GM19238 (cell line): ENCODE measurements around the gene DSCAML1.

ENCODE experiments used
- DNase-seq: peaks from one replicate; pipeline ENCODE4 v3.0.0; 2011; ENCODE audit warnings: low spot score; ENCODE audit not compliant: insufficient read length

Gene DSCAML1

DNA sequence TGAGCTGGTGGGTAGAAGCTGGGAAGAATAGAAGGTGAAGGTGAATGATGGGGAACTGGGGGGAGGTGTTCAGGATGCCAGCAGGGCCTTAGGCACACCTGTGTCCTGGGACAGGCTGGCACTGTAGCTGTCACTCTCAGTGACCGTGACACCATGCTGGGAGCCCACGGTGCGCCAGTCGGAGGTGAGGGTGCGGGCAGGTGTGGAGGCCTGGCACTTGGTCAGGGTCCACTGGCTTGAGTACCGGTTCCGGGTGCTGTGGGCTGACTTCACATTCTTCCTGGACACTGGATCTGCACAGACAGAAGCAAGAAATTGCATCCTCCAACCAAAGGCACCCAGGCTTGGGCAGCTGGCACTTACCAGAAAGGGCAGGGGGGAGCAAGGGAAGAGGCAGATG, 365.6 kb downstream of the DSCAML1 start:
- no peak for DNase-seq

DNA sequence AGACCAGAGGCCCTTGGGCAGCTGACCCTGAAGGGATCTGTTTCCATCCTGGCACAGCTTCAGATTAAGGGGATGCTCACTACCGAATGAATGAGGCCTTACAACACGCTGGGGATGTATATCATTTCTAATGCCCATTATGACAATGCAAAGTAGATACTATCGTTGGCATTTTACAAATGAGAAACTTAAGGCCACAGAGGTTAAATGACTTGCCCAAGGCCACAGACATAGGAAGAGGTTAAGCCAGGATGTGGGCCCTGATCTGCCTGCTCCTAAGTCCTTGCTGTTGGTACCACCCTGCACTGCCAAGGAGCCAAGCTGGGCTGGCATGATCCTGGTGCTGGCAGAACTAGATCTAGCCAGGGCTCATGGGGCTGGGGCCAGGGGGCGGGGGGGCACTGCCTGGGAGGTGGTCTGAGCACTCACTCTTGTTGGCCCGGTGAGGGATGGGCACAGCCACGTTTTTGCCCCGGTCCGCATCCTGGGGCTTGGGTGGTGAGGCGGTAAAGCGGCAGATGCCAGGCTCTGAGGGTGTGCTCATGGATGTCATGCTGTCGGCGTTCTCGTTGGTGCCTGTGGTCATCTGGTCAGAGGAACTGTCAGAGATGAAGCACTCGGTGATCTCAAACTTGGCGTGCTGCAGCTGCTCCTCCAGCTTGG, 366.6 kb downstream of the DSCAML1 start:
- DNase-seq: no peak

DNA sequence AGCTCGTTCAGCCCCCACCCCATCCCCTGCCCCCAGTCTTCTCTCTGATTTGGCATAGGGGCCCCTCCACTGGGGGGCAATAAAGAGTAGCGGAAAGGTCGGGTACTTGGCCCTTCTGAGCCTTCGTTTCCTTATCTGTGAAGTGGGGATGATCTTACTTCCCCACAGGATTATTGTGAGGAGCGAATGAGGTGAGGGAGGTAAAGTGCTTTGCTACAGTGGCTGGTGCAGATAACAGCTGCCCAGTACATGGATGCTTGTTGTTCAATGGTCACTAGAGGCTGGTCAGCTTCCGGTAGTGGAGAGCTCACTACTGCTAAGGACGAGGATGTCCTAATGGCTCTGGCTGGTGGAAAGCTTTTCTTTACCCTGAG, 368.2 kb downstream of the DSCAML1 start:
- no peak for DNase-seq

DNA sequence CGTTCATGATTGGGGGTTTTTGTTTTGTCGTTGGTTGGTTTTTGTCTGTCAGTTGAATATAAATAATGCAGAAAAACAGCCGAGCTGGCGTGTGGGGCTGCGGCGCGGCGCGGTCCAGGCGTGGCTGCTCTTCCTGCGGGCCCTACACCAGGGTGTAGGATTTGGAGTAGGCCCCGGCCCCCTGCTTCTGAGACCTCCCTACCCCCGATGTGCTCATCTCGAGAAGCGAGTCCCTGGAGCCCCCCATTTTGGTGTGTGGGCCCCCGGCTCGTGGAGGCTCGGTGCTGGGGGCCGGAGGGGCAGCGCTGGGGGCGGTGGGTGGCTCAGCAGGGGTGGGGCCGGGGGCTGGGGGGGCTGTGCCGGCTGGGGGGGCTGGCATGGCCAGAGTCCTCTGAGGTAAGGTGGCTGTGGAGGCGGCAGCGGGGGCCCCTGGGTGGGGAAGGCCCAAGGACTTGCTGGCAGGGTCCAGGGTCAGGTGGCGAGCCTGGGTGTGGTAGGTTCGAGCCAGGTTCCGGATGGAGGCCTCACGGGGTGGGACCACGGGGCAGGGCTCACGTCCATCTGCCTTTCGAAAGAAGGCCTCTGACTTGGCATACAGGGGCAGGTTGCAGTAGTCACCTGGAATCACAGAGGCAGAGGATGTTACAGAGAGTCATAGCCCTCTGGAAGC, 368.7 kb downstream of the DSCAML1 start:
- DNase-seq: no peak

DNA sequence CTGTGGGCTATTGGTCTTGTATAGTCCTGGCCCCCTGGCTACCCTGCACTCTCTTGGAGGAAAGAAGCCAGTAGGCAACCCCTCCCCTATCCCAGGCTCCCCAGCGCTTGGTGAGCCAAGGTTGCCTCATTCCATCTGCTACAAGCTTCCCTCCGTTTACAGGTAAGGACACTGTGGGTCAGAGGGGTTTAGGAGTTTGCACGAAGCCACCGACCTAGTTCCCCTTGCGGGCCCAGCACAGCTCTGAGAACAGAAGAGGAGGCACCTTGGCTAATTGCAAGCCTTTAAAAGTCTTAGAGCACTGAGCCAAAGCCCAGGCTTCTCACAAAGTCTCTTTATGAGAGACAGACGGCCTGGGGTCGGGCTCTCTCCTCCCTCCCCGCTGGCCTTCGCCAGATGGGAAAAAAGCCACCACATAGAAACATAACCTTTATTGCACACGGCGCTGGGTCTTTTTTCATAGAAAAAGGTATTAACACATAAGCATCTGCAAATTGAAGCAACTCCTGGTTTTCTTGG, 369.6 kb downstream of the DSCAML1 start:
- no peak for DNase-seq

DNA sequence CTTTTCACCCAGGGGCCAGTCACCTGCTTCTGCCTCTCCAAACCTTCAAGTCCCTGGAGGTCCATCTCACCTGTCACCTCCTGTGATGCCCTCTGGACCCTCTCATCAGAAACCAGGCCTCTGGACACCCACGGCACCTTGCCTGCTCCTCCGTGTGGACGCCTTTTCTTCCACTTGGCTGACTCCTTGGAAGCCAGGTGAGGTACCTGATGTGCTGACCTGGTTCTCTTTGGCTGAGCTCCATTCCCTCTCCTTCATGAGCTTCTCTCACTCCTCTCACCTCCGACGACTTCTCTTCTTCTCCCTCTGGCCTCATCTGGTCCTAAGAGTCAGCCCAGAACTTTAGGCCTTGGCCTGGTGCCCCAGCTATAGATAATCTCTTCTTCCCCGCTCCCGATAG, 370.1 kb downstream of the DSCAML1 start:
- DNase-seq: no peak

DNA sequence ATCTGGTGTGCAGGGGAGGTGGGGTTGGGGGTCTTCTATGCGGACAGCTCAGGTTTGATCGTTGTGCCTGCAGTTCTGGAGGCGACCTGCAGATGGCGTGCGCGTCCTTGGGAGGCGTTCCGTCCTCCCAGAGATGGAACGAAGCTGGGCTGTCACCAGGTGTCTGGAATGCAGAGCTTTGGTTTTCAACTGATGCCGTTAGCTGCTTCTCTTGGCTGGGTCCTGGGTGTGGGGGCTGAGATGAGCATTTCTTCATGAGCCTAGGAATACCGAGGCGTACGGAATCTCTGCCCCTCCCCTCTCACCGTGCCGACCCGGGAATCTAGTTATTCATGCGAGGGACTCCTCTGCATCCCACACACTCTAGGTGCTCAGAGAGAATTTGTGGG, 370.7 kb downstream of the DSCAML1 start:
- peak; percentile 85 for DNase-seq

DNA sequence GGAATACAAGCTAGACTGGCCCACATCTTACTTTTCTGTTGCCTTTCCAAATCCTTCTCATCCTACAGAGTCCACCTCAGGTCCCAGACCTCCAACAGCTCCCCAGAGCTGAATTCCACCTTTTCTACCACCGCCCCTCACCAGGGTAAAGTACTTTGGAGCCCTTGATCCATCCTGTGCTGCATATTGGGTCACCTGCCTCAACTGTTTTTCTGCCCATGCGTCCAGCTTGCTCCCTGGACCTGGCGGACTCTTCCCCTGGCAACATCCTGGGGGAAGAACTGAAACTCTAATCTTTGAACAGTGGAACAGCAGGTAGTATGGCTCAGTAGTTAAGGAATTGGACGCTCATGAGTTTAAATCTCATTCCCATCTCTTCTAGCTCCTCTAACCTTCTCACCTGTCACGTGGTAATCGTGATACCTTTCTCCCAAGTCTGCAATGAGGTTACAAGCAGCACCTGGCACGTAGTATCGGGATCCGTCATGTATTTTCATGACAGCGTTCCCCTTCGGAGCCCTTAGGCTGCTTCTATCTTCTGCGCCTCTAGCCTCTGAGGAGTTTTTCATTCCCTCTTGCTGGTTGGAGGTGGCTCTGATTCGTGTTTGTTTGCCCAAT, 371.2 kb downstream of the DSCAML1 start:
- DNase-seq: no peak

DNA sequence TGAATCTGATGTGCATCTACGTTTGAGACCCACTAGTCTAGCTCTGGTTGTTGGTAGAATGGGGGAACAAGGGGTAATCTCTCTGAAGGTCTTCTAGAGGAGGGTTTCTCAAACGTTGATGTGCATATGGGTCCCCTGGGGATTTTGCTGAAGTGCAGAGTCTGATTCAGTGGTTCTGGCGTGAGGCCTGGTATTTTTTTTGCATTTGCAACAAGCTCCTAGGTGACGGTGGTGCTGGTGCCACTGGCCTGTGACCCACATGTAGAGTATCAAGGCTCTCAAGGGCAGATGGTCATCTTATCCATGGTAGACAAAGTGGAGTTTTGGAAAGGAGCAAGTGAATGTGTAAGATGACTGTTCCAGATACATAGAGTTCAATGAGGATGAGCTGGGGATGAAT, 372.2 kb downstream of the DSCAML1 start:
- DNase-seq: no peak

DNA sequence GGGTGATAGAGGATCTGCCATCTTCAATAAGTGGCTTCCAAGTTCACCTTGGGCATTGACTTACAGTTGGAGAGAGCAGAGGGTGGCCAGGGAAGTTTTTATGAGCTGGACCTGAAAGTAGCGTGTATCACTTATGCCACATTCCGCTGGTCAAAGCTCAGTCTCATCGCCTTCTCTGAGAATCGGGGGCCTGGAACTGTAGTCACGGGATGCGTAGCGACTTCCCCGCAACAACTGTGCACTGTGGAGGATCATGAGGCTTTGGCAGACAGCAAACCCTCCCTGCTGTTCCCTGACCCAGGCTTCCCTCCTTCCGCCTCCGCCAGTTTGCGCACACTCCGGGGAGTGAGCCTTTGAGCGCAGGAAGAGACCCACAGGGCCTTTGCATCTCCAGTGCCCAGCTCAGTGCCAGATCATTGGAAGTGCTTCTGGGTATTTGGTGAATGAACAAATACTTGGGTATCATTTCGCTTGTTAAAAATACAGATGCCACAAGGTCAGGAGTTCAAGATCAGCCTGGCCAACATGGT, 373.9 kb downstream of the DSCAML1 start:
- DNase-seq: no peak

DNA sequence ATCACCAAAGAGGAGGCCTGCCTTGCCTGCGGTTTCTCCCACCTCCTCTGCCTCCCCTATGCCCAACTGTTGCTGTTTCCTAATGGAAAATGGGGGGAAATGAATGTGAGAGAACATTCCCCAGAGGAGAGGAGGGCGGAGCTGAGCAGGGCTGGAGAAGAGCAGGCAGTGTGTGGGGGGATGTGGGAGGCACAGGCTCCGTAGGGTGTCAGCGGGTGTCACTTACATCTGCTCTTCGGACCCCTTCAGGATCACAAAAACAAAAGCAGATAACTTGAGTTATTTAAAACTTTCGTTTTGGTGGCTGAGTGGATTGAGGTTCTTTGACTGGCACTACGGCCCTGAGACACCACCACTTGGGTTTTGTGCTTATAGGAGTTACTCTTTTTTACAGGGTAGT, 375.5 kb downstream of the DSCAML1 start:
- no peak for DNase-seq

DNA sequence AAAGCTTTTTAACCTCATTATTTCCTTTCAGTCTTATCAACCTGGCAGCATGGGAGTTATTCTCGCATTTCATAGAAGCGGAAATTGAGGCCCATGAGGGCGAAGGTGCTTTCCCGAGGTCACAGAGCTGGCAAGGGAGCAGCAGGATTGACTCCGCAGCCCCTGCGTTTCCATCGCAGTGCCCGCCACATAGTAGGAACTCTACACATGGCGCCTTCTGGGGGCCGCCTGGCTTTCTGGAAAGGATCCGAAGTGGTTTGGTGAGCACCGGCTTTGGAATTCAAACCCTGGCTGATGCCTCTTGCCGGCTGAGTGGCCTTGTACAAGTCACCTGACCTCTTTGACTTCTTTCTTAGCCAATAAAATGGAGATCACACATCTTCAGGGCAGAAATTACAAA, 376.0 kb downstream of the DSCAML1 start:
- DNase-seq: no peak

DNA sequence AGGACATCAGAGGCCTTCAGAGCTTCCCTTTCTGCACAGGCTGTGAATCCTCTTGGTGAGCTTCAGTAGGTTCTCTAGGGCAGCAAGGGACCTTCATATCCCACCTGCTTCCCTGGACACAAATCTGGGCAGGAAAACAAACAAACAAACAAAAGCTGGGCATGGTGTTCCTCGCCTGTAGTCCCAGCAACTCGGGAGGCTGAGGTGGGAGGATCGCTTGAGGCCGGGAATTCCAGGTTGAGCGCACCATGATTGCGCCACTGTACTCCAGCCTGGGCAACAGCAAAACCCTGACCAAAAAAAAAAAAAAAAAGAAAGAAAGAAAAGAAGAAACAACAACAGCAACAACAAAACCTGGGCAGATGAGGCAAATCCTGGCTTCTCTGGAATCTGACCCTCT, 376.4 kb downstream of the DSCAML1 start:
- DNase-seq: no peak

DNA sequence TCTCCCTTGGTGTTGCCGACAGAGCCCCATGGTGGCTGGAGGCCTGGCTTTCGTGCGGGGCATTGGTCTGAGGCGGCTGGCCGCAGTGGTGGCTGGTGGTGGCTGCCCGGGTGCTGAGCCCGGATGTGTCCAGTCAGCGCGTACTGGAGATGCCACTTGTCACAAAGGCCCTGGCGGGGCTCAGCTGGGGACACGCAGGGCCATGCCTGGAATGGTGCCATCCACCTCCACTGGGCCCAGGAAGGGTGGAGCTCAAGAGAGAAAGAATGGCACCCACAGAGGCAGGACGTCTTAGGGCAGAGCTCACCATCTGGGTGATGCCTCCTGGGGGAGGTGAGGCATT, 376.9 kb downstream of the DSCAML1 start:
- DNase-seq: no peak

DNA sequence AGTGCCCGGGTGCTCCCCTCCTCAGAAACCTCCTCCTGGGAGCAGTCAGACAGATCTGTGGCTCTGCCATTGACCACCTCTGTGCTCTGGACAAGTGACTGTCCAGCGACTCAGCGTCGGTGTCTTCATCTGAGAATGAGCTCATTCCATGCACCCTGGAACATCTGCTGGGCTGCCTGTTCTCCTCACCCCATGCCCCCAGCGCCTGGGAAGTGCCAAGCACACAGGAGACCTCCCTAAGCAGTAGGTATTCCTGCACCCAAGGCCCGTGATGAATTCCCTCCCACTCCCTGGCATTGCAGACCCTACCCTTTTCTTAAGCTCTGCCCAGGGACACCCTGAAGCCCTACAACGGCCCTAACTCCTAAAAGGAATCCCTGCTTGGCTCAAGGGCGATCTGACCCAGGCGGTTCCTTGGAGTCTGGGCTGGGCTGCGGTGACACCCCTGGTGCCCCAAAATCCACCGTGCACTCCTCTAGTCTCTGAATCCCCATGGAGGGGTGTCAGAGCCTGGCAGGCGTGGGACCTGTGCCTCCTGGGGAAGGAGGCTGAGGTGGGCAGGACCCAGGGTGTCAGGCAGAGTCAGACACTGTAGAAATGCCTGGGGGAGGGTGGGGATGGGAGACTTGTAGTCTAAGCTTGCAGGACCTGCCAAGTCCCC, 377.4 kb downstream of the DSCAML1 start:
- DNase-seq: no peak

DNA sequence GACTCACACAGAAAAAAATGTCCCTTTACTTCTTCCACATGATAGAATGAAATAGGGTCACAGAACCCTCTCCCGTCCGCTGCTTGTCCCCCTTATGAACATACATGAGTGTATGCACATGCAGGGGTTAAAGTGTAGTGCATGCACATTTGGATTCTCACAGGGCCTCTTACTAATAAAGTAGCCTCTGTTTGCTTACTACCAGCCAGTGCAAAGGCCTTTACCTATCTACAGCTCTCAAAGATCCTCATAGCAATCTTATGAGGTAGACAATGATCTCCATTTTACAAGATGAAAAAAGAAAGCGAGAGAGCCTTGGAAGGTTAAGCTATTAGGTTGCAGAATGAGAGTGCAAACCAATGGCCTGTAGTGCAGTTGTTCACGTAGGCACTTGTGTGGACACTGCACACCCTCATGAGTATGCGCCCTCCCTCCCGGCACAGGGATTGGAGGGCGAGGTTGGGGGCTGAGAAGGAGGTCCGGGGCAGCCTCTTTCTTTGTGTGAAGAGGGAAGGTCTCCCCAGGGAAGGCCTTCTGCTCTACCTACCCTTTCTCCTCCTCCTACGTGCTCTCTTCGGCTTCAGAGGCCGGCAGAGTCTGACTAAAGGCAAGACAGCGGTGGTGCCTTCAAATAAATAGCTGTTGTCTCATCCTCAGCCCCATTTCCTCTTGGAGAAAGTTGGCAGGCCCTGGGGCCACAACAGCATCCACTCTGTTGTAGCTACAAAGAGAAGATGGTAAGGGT, 378.1 kb downstream of the DSCAML1 start:
- no peak for DNase-seq

DNA sequence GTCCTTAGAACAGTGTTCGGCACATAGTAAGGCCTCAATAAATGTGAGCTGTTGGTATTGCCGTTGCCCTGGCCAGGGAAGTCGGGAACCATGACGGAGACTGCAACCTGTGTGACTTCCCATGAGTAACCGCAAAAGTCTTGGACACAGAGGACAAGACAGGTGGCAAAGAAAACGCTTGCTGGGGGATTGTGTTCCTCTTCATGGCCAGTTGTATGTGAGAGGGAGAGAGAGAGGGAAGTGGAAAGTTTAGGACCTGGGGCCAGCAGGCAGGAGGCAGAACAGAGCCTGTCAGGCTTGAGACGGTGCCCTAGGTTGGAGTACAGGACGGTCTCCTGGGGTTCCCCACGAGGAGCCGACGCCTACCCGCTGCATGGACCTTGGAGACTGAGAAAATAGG, 379.2 kb downstream of the DSCAML1 start:
- no peak for DNase-seq

DNA sequence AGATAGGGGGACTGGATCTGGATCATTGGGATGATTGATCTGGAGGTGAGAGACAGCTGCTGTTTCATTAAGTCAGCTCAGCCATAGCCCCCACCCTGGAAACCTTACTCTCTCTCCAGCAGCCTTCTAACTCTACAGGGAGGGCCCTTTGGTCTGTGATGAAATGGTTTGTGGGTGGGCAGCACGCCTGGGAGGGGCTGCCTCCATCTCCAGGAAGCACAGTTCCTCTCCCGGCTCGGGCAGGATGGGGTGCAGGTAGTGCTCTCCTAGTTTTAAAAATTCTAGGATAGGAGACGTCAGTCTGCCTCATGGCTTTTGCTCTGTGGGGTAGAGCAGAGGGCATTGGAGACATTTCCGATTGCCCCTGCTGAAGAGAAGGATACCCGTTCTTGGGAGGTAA, 379.7 kb downstream of the DSCAML1 start:
- no peak for DNase-seq

DNA sequence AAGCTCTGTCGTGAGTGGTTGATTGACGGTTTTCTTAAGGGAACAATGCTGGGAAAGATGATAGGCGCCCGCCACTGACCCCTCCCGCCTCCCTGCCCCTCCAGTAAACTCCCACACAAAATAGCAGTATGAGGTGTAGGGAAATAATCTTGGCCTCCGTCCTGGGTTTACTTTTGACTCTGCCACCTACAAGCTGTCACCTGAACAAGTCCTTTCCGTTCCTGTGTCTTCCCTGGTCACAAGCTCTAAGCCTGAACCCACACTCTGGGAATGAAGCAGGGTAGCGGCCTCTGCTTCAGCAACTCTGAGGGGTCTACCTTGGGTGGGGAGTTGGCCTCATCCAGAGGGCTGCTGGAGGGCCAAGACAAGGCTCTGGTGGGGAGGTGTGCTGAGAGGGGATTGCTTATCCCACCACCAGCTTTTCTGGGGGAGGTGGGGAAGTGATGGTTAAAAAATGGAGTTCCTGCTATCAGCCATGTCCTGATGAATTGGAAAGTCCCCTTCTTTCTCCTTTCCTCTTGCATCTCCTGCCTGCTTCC, 381.6 kb downstream of the DSCAML1 start:
- no peak for DNase-seq

DNA sequence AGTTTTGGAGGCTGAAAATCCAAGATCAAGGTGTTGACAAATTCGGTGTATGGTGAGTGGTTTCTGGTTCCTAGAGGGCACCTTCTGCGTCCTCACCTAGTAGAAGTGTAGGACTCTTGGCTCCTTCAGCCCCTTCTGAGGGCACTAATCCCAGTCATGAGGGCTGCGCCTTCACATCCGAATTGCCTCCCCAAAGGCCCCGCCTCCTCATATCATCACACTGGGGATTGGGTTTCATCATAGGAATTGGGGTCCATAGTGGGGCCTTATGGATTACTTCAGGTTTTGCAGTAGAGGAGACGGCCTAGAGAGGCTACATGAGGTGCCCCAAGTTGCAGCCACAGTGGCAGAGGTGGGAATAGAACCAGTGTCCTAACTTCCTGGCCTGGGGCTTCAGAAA, 382.3 kb downstream of the DSCAML1 start:
- DNase-seq: no peak

DNA sequence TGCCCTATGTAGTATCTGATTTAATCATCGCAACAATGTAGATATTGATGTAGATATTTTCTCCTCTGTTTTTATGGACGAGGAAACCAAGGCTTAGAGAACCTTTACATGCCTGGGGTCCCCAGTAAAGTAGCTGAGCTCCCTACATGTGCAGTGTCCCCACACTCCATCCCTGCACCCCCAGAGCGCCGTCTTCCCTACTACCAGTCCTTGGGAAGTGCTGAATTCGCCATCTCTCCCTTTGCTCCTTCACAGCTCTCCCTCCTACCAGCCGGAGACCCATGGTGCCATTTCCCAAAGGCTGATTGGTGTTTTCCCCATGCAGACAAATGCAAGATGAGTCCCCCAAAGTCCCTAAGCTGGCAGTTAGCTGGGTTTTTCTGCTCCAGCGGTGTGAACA, 383.4 kb downstream of the DSCAML1 start:
- DNase-seq: no peak
